Measurements from ENCODE around the gene TWIST1.

DNA sequence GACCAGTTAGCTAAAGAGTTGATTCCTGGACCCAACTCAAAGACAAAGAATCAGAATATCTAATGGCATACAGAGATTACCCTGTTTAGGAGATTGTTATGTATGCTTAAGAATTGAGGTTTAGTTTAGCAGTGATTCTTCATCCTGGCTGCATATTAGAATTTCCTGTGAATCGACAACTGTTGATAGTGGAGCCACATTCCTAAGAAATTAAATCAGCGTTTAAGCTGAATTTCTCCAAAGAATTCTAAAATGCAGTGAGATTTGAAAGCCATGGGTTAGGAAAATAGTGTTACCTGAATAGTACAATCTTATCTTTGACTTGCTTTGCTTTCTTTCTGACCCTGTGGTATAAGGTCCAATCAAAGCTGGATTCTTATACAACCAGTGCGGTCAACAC lies 44.2 kb upstream of the TWIST1 start:
- no peak for TF ChIP-seq CTCF (IDR thresholded peaks at IDR 0.05)
- TF ChIP-seq POLR2A (IDR thresholded peaks at IDR 0.05) = no peak

All from heart left ventricle (tissue), 13 donors.